Endothelial cell of umbilical vein (primary cell): ENCODE results near the gene TSGA10IP. TPM values are rescaled to one million over a fixed set of nuclear protein-coding genes. Genes with fewer than 3 reads are reported as not detected.

ENCODE experiments used
- BruUV-seq: library from RNA; stranded (reverse); fragments of 400-500 nt; replicated peaks from 2 replicates; lab custom pipeline; 2021; lab: Mats Ljungman, UMichigan
- CTCF ChIA-PET: fragments of 300-600, 350-600 bp; sonication (Branson Sonifier 250); formaldehyde crosslinking; loops from one replicate; lab custom pipeline; 2021; ENCODE audit warnings: antibody characterized with exemption, inconsistent platforms; lab: Charles Lee
- POLR2A ChIA-PET: fragments of 300-600, 350-600 bp; sonication (Branson Sonifier 250); formaldehyde crosslinking; loops from one replicate; lab custom pipeline; 2021; ENCODE audit warnings: antibody characterized with exemption, inconsistent platforms; lab: Charles Lee
- DNase-seq: peaks from one replicate; pipeline ENCODE4 v3.0.0-alpha.2; 2011; ENCODE audit warnings: low read depth, low spot score
- FAIRE-seq: peaks from 2 replicates; lab custom pipeline; 2011; peaks lifted over from hg19 to GRCh38; lab: Jason Lieb, UNC
- H2AFZ ChIP-seq: 2 replicates; pipeline ENCODE4 v1.6.0; 2012; ENCODE audit warnings: low read depth, low read length, control low read depth, inconsistent platforms
- H3K27ac ChIP-seq: 2 replicates; pipeline ENCODE4 v1.5.1; 2011; ENCODE audit warnings: low read depth, mild to moderate bottlenecking, control low read depth, low read length, moderate library complexity; ENCODE audit not compliant: insufficient read depth
- H3K27me3 ChIP-seq, 2 experiments: 2 replicates each; pipeline versions ENCODE4 v1.6.0 to v1.6.1; 2011; ENCODE audit warnings: low read length in 2 of 2, mixed read lengths in 1 of 2; ENCODE audit not compliant: control insufficient read depth in 2 of 2, insufficient read depth in 2 of 2
- H3K36me3 ChIP-seq, 2 experiments: 2 replicates in 1 of 2; 3 replicates in 1 of 2; pipeline ENCODE4 v1.5.1; 2011; ENCODE audit warnings: low read length in 2 of 2, mild to moderate bottlenecking in 1 of 2, moderate library complexity in 1 of 2; ENCODE audit not compliant: control insufficient read depth in 2 of 2, insufficient read depth in 2 of 2; ENCODE audit errors: extremely low read depth in 1 of 2
- H3K4me1 ChIP-seq: 3 replicates; pipeline ENCODE4 v1.5.1; 2011; ENCODE audit warnings: mild to moderate bottlenecking, low read length; ENCODE audit not compliant: control insufficient read depth, insufficient read depth; ENCODE audit errors: extremely low read depth
- H3K4me2 ChIP-seq: 2 replicates; pipeline ENCODE4 v1.6.1; 2011; ENCODE audit warnings: low read length, control low read depth, mixed read lengths; ENCODE audit not compliant: insufficient read depth
- H3K4me3 ChIP-seq, 3 experiments: fragments of 200-600 bp in 1 of 3; sonication (generic), shearing (Covaris generic) in 1 of 3; replicated peaks in 1 of 3; 2 replicates each; pipeline ENCODE4 v1.5.1; 2011 to 2016; ENCODE audit warnings: control low read depth in 3 of 3, low read length in 3 of 3, mild to moderate bottlenecking in 2 of 3, inconsistent platforms in 1 of 3, low read depth in 1 of 3, moderate library complexity in 1 of 3; ENCODE audit not compliant: insufficient read depth in 1 of 3
- H3K79me2 ChIP-seq: 2 replicates; pipeline ENCODE4 v1.6.0; 2012; ENCODE audit warnings: low read length, inconsistent platforms; ENCODE audit not compliant: control insufficient read depth, insufficient read depth
- H3K9ac ChIP-seq: replicated peaks from 2 replicates; pipeline ENCODE3; 2011; ENCODE audit warnings: low read length, control low read depth; ENCODE audit not compliant: insufficient read depth; ENCODE audit errors: extremely low read depth
- H3K9me1 ChIP-seq: replicated peaks from 3 replicates; pipeline ENCODE4 v1.6.0; 2011; ENCODE audit warnings: mild to moderate bottlenecking, low read length; ENCODE audit not compliant: control insufficient read depth, insufficient read depth; ENCODE audit errors: extremely low read depth
- H3K9me3 ChIP-seq: replicated peaks from 2 replicates; pipeline ENCODE4 v1.5.1; 2012; ENCODE audit warnings: low read length, inconsistent platforms; ENCODE audit not compliant: control insufficient read depth, insufficient read depth
- H4K20me1 ChIP-seq: replicated peaks from 2 replicates; pipeline ENCODE3; 2011; ENCODE audit warnings: mild to moderate bottlenecking, low read length; ENCODE audit not compliant: control insufficient read depth, insufficient read depth; ENCODE audit errors: extremely low read depth
- CTCF ChIP-seq, 2 donors: IDR thresholded peaks; 1 replicate in 1 of 2; 2 replicates in 1 of 2; pipeline ENCODE4 v1.5.1; 2011; ENCODE audit warnings: low read length in 2 of 2, mild to moderate bottlenecking in 2 of 2, moderate library complexity in 2 of 2, control low read depth in 1 of 2, inconsistent platforms in 1 of 2, low read depth in 1 of 2; ENCODE audit not compliant: insufficient read depth in 1 of 2; ENCODE audit errors: extremely low read depth in 1 of 2
- EZH2 ChIP-seq: IDR thresholded peaks from 2 replicates; pipeline ENCODE4 v1.6.1; 2012; ENCODE audit warnings: borderline replicate concordance, low read depth, mild to moderate bottlenecking, moderate library complexity, low read length, inconsistent platforms; ENCODE audit not compliant: severe bottlenecking
- FOS ChIP-seq: IDR thresholded peaks from 2 replicates; pipeline ENCODE4 v1.6.1; 2011; ENCODE audit warnings: mild to moderate bottlenecking, low read length, moderate library complexity, borderline replicate concordance; ENCODE audit not compliant: insufficient read depth
- GATA2 ChIP-seq: IDR thresholded peaks from 2 replicates; pipeline ENCODE4 v1.7.0; 2011; ENCODE audit warnings: low read depth, mild to moderate bottlenecking, moderate library complexity, mixed read lengths, low read length; ENCODE audit not compliant: insufficient read length, insufficient read depth
- JUN ChIP-seq: IDR thresholded peaks from 2 replicates; pipeline ENCODE4 v1.6.1; 2011; ENCODE audit warnings: borderline replicate concordance, low read depth; ENCODE audit not compliant: insufficient read length, insufficient read depth
- MAX ChIP-seq: IDR thresholded peaks from 2 replicates; pipeline ENCODE4 v1.6.1; 2011; ENCODE audit not compliant: insufficient read depth, insufficient read length
- MYC ChIP-seq: IDR thresholded peaks from one replicate; pipeline ENCODE4 v1.6.1; 2011; ENCODE audit warnings: mild to moderate bottlenecking, low read depth, low read length
- POLR2A ChIP-seq: IDR thresholded peaks from 2 replicates; pipeline ENCODE4 v1.6.1; 2012; ENCODE audit warnings: low read depth, mild to moderate bottlenecking, control low read depth, low read length
- POLR2AphosphoS5 ChIP-seq: IDR thresholded peaks from 2 replicates; pipeline ENCODE4 v1.6.1; 2012; ENCODE audit warnings: low read depth, mild to moderate bottlenecking, control low read depth, low read length, moderate library complexity; ENCODE audit not compliant: insufficient read depth
- dilution Hi-C: fragments of 300-500 bp; cut with MboI; formaldehyde crosslinking; loops from one replicate; pipeline ENCODE4 v1.15.0; 2019; ENCODE audit warnings: low sequenced_read_pairs; ENCODE audit not compliant: extremely low pct_ligation_motif_present
- intact Hi-C: fragments of 100-400 bp; cut with micrococcal nuclease; formaldehyde crosslinking; loops from one replicate; pipeline ENCODE4 v1.10.0; 2022
- polyA plus RNA-seq, 4 experiments: library from polyadenylated mRNA; depleted of rRNA in 3 of 4; stranded (reverse) in 3 of 4; unstranded in 1 of 4; fragments of >200 nt; gene quantifications; 2 replicates each; pipeline versions ENCODE4 v1.2.1 to v1.2.3, GENCODE V29; 2011 to 2012; ENCODE audit warnings: missing spikeins in 1 of 4
- total RNA-seq: library from RNA; stranded (reverse); gene quantifications from 2 replicates; pipeline ENCODE4 v1.2.3, GENCODE V29; 2021

The TSGA10IP gene
- total and polyA plus RNA-seq, 2 donors (not counting 3 experiments of a cell fraction or from before 2014, with no cell fraction given) = not detected

- no peaks in the 10 kb centered on the region for H4K20me1 ChIP-seq
- H3K27me3 ChIP-seq = no peaks in the 10 kb centered on the region
- peak overlapping the region; percentile 10 for H3K9ac ChIP-seq
- TF ChIP-seq FOS (peak; percentile 18), JUN (no peak), MYC (no peak), GATA2 (no peak), EZH2 (no peak), POLR2AphosphoS5 (peak; percentile 74), POLR2A (no peak), MAX (no peak), CTCF (IDR thresholded peaks at IDR 0.05; ENCODE audit: extremely low read depth in 1 of 2, insufficient read depth in 1 of 2, low read depth in 1 of 2, low read length in 2 of 2) (peak in 1 of 2 donors; percentile 17)
- FAIRE-seq = peak; percentile 88
- H3K9me3 ChIP-seq = no peaks in the 10 kb centered on the region
- peaks cover 46% of the 10 kb centered on the region for H3K4me1 ChIP-seq
- no peak overlapping the region for H3K4me3 ChIP-seq
- H3K9me1 ChIP-seq = no peaks in the 10 kb centered on the region
- H3K27ac ChIP-seq = peak overlapping the region; percentile 74
- intact Hi-C loops (no loop called here), dilution Hi-C loops (no loop called here)
- no peaks in the 10 kb centered on the region for H3K36me3 ChIP-seq
- TSS peak; percentile 8 for BruUV-seq
- H2AFZ ChIP-seq = peak overlapping the region; percentile 5
- no peak overlapping the region for H3K4me2 ChIP-seq
- ChIA-PET POLR2A (interaction anchor here (1.0 to 1.6 kb wide), 5 partner anchors 10 to 23 kb away, joined by 3 to 10 read pairs (median 6); partner anchors contain the start of gene FOSL1), CTCF (interaction anchor here (0.8 to 4.0 kb wide), 7 partner anchors 10 to 28 kb away, joined by 3 to 39 read pairs (median 4); partner anchors contain the start of genes CCDC85B and FIBP)
- peaks cover 6% of the 10 kb centered on the region for H3K79me2 ChIP-seq
- peak; percentile 58 for DNase-seq
Measured at GRCh38 chr11:65911682-65912568, 33.4 kb upstream of the TSGA10IP start.
